Measurements from ENCODE around the gene SYVN1.

Gene SYVN1

GRCh38 chr11:65085446-65085845 lies 48.9 kb downstream of the SYVN1 start:
- H3K4me3 ChIP-seq (ENCODE audit: low read depth, low read length): no peak overlapping the region
- TF ChIP-seq CTCF (IDR thresholded peaks at IDR 0.05; ENCODE audit: low read depth, low read length): no peak
- H3K27me3 ChIP-seq (ENCODE audit: insufficient read depth, low read depth, severe bottlenecking): no peaks in the 10 kb centered on the region
- DNase-seq: no peak
- H3K27ac ChIP-seq: no peak overlapping the region
- peaks cover 40% of the 10 kb centered on the region for H3K36me3 ChIP-seq
- H3K9me3 ChIP-seq (ENCODE audit: severe bottlenecking): no peaks in the 10 kb centered on the region

GRCh38 chr11:65084598-65085375 lies 49.5 kb downstream of the SYVN1 start:
- Histone ChIP-seq H3K9me3 (ENCODE audit: severe bottlenecking) (no peaks in the 10 kb centered on the region), H3K4me3 (ENCODE audit: low read depth, low read length) (peak overlapping the region; percentile 90), H3K27me3 (ENCODE audit: insufficient read depth, low read depth, severe bottlenecking) (no peaks in the 10 kb centered on the region), H3K27ac (peak overlapping the region; percentile 97), H3K36me3 (peaks cover 45% of the 10 kb centered on the region)
- DNase-seq: no peak
- TF ChIP-seq CTCF (IDR thresholded peaks at IDR 0.05; ENCODE audit: low read depth, low read length): no peak

- Histone ChIP-seq H3K36me3 (peaks cover 51% of the 10 kb centered on the region), H3K4me3 (ENCODE audit: low read depth, low read length) (peak within 1 kb of the TSS; percentile 90), H3K27ac (peak within 1 kb of the TSS; percentile 97), H3K9me3 (ENCODE audit: severe bottlenecking) (no peaks in the 10 kb centered on the region), H3K27me3 (ENCODE audit: insufficient read depth, low read depth, severe bottlenecking) (no peaks in the 10 kb centered on the region)
- no peak for TF ChIP-seq CTCF (IDR thresholded peaks at IDR 0.05; ENCODE audit: low read depth, low read length)
- DNase-seq: peak; percentile 95
These were observed 50.3 kb downstream of the SYVN1 start, which contains the start of the genes CDCA5 and ZFPL1 for GRCh38 chr11:65083834-65084597. Gene CDCA5 (minus strand): TSS chr11:65084040. CDS start chr11:65083978, 62 bp downstream. Gene ZFPL1 (plus strand): TSS chr11:65084222. CDS start chr11:65084699, 477 bp downstream.

- no peak for DNase-seq
- H3K27me3 ChIP-seq (ENCODE audit: insufficient read depth, low read depth, severe bottlenecking): no peaks in the 10 kb centered on the region
- TF ChIP-seq CTCF (IDR thresholded peaks at IDR 0.05; ENCODE audit: low read depth, low read length): no peak
- peaks cover 58% of the 10 kb centered on the region for H3K36me3 ChIP-seq
- H3K4me3 ChIP-seq (ENCODE audit: low read depth, low read length): peak overlapping the region; percentile 90
- H3K9me3 ChIP-seq (ENCODE audit: severe bottlenecking): no peaks in the 10 kb centered on the region
- peak overlapping the region; percentile 97 for H3K27ac ChIP-seq
These were observed 51.0 kb downstream of the SYVN1 start for GRCh38 chr11:65083134-65083833.

GRCh38 chr11:65078786-65079342 lies 55.5 kb downstream of the SYVN1 start:
- Histone ChIP-seq H3K36me3 (peaks cover 57% of the 10 kb centered on the region), H3K27me3 (ENCODE audit: insufficient read depth, low read depth, severe bottlenecking) (no peaks in the 10 kb centered on the region), H3K27ac (peak overlapping the region; percentile 59), H3K4me3 (ENCODE audit: low read depth, low read length) (no peak overlapping the region), H3K9me3 (ENCODE audit: severe bottlenecking) (no peaks in the 10 kb centered on the region)
- DNase-seq: no peak
- TF ChIP-seq CTCF (IDR thresholded peaks at IDR 0.05; ENCODE audit: low read depth, low read length): no peak
